NCI-H146 (cell line): Measurements from ENCODE around the gene MXI1.

Experiments
- DNase-seq: peaks from one replicate; lab custom pipeline; 2025; lab: John Stamatoyannopoulos, UW

MXI1 gene

GRCh38 chr10:110215286-110216170 is 8.1 kb downstream of the MXI1 start:
- no peak for DNase-seq

GRCh38 chr10:110216240-110216639 is 8.8 kb downstream of the MXI1 start:
- no peak for DNase-seq

- DNase-seq, result peak; percentile 49
Measured at GRCh38 chr10:110216942-110217661, 9.7 kb downstream of the MXI1 start.

- DNase-seq, result no peak
Measured at GRCh38 chr10:110217662-110218008, 10.2 kb downstream of the MXI1 start.

- no peak for DNase-seq
Measured at GRCh38 chr10:110218632-110219031, 11.2 kb downstream of the MXI1 start.

- DNase-seq, result no peak
Measured at GRCh38 chr10:110219884-110220283, 12.5 kb downstream of the MXI1 start.

- DNase-seq, result no peak
Measured at GRCh38 chr10:110220398-110220797, 13.0 kb downstream of the MXI1 start.

GRCh38 chr10:110221044-110221720 is 13.8 kb downstream of the MXI1 start:
- no peak for DNase-seq

- DNase-seq, result peak; percentile 75
Measured at GRCh38 chr10:110221721-110222261, 14.4 kb downstream of the MXI1 start.

- DNase-seq, result no peak
Measured at GRCh38 chr10:110222641-110223297, 15.4 kb downstream of the MXI1 start.

- no peak for DNase-seq
Measured at GRCh38 chr10:110223298-110223925, 16.0 kb downstream of the MXI1 start.

- DNase-seq, result no peak
Measured at GRCh38 chr10:110224992-110225391, 17.6 kb downstream of the MXI1 start.

GRCh38 chr10:110225441-110225755 is 18.0 kb downstream of the MXI1 start:
- no peak for DNase-seq

GRCh38 chr10:110225756-110226542 is 18.5 kb downstream of the MXI1 start:
- DNase-seq, result peak; percentile 91

- DNase-seq, result peak; percentile 93
Measured at GRCh38 chr10:110226543-110226925, 19.1 kb downstream of the MXI1 start.

GRCh38 chr10:110226926-110227641 is 19.7 kb downstream of the MXI1 start:
- DNase-seq, result peak; percentile 93

GRCh38 chr10:110228066-110228465 is 20.7 kb downstream of the MXI1 start:
- DNase-seq, result no peak

GRCh38 chr10:110229155-110229554 is 21.8 kb downstream of the MXI1 start:
- DNase-seq, result no peak

GRCh38 chr10:110233846-110234245 is 26.4 kb downstream of the MXI1 start:
- DNase-seq, result no peak

- DNase-seq, result no peak
Measured at GRCh38 chr10:110237894-110238480, 30.6 kb downstream of the MXI1 start.
